IPS-18c (cell line): ENCODE measurements around the gene CDK12.
"Not testable (repeated sequence)": the region's sequence is repeated elsewhere in the genome, so short reads cannot be mapped to it uniquely, and the experiment has no call there.

ENCODE experiments used
- H3K4me3 ChIP-seq: 2 replicates; pipeline ENCODE4 v1.7.0; 2013; ENCODE audit warnings: low read depth, mild to moderate bottlenecking, low read length, moderate library complexity; ENCODE audit not compliant: insufficient read depth
- H3K9me3 ChIP-seq: one replicate; pipeline ENCODE4 v1.6.1; 2013; ENCODE audit warnings: mild to moderate bottlenecking, low read length, moderate library complexity; ENCODE audit not compliant: control insufficient read depth, insufficient read depth

The CDK12 gene

DNA sequence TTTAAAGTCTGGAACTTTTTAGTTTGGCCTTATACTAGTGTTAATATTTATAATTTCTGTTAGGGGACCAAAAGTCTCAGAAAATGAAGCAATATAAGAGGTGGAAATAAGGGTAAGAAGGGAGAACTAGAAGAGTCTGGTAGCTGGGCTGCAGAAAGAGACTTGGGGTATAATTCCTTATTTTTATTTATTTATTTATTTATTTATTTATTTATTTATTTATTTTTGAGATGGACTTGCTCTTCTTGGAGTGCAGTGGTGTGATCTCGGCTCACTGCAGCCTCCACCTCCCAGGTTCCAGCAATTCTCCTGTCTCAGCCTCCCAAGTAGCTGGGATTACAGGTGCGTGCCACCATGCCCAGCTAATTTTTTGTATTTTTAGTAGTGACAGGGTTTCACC is 76.1 kb downstream of the CDK12 start:
- not testable (repeated sequence) for H3K4me3 ChIP-seq, H3K9me3 ChIP-seq

GRCh38 chr17:39538866-39539265 is 77.6 kb downstream of the CDK12 start:
- no peaks in the 10 kb centered on the region for H3K9me3 ChIP-seq
- no peak overlapping the region for H3K4me3 ChIP-seq

DNA sequence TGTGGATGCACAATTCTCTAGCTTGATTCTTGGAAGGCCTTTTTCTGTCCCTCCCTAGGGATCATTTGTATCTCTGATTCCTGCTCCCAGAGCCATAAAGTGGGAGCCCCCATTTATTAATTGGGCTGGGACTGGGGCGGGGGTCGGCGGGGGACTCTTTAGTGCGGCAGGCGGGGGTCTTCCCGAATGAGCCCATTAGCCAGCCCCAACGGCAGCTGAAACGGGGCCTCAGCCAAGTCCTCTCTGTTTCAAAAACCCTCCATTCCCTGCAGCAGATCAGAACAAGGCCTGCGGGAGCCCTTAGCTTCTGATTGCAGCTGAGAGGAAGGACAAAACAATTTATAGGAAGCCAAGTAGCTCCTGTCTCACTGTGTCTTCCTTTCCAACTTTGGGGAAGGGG is 79.3 kb downstream of the CDK12 start:
- Histone ChIP-seq H3K4me3 (no peak overlapping the region), H3K9me3 (no peaks in the 10 kb centered on the region)

GRCh38 chr17:39541652-39542051 is 80.4 kb downstream of the CDK12 start:
- H3K9me3 ChIP-seq, result no peaks in the 10 kb centered on the region

GRCh38 chr17:39543176-39543575 is 81.9 kb downstream of the CDK12 start:
- Histone ChIP-seq H3K4me3 (no peak overlapping the region), H3K9me3 (no peaks in the 10 kb centered on the region)

More at GRCh38 chr17:39541652-39542051, 80.4 kb downstream of the CDK12 start:
- H3K4me3 ChIP-seq, result no peak overlapping the region

DNA sequence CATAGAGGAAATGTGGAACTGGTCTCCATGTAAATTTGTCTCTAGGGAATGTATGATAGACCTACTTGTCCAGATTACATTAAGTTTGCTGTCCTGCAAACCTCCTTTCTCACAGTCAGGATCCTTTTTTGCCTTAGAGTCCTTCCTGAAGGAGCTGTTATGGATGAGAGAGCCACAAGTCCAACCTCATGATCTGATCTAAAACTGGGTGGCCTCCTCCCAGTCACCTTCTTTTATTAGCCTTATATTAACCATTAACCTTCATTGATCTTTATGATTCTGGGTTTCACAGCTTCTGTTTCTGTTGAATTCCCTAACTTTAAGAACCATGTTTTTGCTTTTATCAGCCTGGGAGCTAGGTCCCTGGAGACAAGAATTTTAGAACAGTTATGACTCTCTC is 82.4 kb downstream of the CDK12 start:
- no peak overlapping the region for H3K4me3 ChIP-seq

DNA sequence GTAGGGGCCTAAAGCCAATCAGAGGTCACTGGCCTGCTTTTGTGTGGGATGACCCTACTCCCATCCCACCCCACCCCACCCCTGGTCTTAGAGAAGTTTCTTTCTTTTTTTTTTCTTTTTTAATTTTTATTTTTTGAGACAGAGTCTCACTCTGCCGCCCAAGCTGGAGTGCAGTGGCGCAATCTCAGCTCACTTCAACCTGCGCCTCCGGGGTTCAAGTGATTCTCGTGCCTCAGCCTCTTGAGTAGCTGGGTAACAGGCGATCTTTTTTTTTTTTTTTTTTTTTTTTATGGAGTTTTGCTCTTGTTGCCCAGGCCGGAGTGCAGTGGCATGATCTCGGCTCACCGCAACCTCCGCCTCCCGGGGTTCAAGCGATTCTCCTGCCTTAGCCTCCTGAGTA is 83.1 kb downstream of the CDK12 start:
- not testable (repeated sequence) for H3K9me3 ChIP-seq, H3K4me3 ChIP-seq

More for the DNA sequence above, 82.4 kb downstream of the CDK12 start:
- H3K9me3 ChIP-seq, result no peaks in the 10 kb centered on the region

DNA sequence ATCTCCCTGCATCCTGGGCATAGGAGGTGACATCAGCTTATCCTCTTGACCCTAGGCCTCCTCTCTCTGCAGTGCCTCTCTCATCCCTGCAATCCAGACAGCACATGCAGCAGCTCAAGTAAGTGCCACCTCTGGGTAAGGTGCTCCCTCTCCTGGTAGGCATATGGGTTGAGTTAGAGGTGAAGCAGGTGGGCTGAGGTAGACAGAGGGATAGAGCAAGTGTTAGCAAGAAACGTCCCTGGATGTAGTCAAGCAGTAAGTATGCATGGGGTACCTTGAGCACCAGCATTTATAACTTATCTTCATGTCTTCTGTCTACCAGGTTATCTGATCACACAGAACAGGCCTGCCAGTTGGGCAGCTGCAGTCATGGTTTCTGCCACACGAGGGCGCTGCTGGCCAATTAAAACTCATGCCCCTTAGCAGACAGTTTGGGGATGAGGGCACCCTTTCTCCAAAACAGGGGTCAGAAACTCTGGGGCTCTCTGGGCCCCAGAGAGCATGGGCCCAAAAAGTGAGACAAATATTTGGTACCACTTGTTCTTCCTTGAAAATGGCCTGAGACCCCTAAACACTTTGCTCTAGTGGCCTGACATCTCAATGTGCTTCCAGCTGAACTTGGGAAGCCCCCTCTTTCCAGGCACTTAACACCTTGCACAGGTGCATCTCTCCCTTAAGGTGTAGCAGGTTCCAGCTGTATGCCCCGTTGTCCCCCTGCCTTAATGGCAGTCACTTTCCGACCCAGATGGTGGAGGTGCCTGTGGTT is 86.6 kb downstream of the CDK12 start:
- Histone ChIP-seq H3K4me3 (no peak overlapping the region), H3K9me3 (no peaks in the 10 kb centered on the region)

GRCh38 chr17:39548494-39549225 is 87.4 kb downstream of the CDK12 start:
- Histone ChIP-seq H3K9me3 (no peaks in the 10 kb centered on the region), H3K4me3 (no peak overlapping the region)

DNA sequence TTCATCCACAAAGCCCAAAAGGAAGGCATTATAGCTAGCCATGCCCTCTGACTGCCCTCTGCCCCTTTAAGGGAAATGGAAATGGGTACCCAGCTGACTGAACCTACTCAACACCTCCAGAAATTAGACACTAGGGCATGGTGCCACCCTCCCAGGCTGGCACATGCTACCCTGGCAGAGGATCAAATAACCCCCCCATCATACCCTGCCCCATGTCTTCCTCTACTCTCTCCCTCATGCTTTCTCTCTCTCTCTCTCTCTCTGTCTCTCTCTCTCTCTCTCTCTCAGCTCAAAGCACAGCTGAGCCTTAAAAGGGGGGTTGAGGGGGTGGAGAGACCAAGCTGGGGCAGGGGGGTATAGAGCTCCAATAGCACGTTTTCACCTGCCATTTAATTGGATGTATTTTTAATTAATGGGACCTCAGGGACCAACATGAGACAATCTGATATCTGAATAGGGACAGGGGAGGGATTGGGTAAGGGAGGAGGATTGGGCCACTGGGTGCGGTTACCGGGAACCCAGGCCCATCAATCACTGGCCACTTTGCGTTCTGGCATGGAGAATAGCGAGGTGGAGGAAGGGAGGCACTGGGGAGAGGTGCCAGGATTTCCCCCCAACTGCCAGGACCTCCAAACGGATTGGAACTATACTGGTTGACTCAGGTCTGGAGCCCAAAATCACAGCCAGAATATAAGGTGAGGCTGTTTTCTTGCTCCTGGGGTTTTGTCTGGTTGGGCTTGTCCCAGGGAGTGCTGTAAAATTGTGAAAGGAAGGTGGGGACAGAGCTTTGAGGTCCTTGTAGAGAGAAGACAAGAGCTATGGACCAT is 88.7 kb downstream of the CDK12 start:
- Histone ChIP-seq H3K4me3 (no peak overlapping the region), H3K9me3 (no peaks in the 10 kb centered on the region)

DNA sequence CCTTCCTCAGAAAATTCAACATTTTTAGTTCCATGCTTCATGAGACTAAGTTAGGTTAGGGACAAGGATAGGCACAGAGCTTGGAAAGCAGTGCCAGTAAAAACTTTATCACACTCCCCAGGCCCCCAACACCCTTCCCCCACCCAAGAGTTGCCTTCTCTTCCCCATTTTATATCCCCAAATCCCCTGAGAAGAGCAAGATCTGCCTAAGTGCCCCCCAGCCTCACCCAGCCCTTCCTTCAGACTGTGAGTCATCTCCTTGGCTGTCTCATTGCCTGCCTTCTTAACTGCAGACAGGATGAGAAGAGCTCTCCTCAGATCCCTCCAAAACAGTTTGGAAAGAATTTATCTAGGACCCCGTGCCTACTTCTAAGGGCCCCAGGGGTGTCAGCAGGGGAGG is 90.6 kb downstream of the CDK12 start:
- no peaks in the 10 kb centered on the region for H3K9me3 ChIP-seq

GRCh38 chr17:39553341-39553945 is 92.2 kb downstream of the CDK12 start:
- Histone ChIP-seq H3K9me3 (no peaks in the 10 kb centered on the region), H3K4me3 (no peak overlapping the region)

More for the DNA sequence above, 90.6 kb downstream of the CDK12 start:
- H3K4me3 ChIP-seq, result no peak overlapping the region

DNA sequence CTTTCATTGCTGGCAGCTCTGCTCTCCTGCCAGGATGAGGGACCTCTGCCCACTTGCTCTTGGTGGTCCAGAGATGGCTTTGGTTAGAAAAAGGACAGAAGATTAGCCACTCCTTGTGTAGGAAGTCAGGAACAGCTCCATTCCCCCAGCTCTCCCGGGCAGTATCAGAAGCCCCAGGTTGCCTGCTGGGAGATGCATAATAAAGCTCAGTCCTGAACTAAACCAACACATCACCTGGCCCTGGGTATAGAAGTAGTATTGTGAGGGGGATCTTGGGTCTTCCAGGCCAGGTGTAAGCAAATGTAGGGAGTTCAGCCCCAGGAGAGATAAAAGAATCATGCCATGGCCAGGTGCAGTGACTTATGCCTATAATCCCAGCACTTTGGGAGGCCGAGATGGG is 94.1 kb downstream of the CDK12 start:
- Histone ChIP-seq H3K4me3 (no peak overlapping the region), H3K9me3 (no peaks in the 10 kb centered on the region)

GRCh38 chr17:39556423-39556822 is 95.1 kb downstream of the CDK12 start:
- H3K4me3 ChIP-seq, result no peak overlapping the region
- H3K9me3 ChIP-seq, result no peaks in the 10 kb centered on the region

- Histone ChIP-seq H3K9me3 (peaks cover 2% of the 10 kb centered on the region), H3K4me3 (no peak overlapping the region)
Measured at GRCh38 chr17:39562395-39562794, 101.1 kb downstream of the CDK12 start.

DNA sequence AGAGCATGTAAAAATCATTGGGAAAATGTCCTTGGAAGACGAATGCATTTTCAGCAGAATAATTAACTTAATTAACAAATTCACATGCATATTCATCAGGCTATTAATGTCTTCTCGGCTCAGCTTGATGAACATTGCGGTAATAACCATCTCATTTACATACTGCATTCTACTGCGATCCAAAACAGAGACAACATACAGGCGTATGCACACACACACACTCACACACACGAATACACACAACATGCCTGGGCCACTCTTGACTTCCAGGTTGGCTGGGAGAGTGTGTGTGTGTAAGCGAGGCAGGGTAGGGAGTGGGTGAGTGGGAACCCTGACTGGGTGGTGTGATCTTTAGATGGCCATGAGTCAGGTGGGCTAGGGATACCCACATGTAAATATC is 101.7 kb downstream of the CDK12 start:
- Histone ChIP-seq H3K9me3 (peaks cover 2% of the 10 kb centered on the region), H3K4me3 (no peak overlapping the region)

DNA sequence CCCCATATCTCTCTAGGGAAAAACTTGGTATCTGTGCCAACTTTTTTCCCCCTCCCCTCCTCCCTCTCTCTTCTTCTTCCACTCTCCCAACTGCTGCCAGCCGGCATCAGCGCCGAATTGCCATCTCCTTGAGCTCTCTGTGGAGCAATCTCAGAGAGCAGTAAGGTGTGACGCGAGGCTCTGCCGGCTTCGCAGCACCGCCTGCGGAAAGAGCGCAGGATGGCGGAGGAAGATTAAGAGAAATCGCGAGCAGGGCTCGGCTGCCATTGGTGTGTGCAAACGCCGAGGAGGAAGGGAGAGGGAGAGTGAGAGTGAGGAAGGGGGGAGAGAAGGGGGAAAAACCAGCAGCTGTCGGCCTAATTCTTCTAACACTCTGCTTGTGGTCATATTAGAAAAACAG is 102.2 kb downstream of the CDK12 start:
- Histone ChIP-seq H3K9me3 (peaks cover 2% of the 10 kb centered on the region), H3K4me3 (no peak overlapping the region)
